ENCODE data around the gene ZNF587. TPM values are rescaled to one million over a fixed set of nuclear protein-coding genes. Genes with fewer than 3 reads are reported as not detected.
A peak's percentile ranks its signal among the peaks of the same experiment; 100 is the strongest.

The ZNF587 gene
- total RNA-seq, 1 experiment from 2014 or later, result 25.9 TPM

DNA sequence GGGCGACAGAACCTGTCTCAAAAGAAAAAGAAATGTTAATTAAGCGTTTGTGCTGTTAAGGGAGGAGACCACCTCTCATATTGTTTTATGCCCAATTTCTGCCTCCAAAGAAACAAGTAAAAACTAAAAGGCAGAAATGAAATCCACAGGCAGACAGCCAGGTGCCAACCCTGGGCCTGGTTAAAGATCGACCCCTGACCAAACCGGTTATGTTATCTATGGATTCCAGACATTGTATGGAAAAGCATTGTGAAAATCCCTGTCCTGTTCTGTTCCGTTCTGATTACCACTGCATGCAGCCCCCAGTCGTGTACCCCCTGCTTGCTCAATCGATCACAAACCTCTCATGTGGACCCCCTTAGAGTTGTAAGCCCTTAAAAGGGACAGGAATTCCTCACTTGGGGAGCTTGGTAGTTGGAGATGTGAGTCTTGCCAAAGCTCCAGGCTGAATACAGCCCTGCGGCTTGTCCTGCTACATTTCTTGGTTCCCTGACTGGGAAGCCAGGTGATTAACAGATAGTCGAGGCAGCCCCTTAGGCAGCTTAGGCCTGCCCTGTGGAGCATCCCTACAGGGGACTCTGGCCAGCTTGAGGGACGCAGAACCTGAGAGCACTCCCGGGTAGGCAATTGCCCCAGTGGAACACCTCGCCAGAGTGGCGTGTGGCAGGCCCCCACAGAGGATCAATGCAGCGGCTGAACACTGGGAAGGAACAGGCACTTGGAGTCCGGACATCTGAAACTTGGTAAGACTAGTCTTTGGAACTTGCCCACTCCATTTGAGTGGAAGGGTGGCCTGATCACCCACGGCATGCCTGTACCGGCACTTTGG, 34.2 kb upstream of the ZNF587 start:
- POLR2A ChIA-PET, result interaction anchor here (0.7 to 1.3 kb wide), 3 partner anchors 12 to 134 kb away, joined by 3 to 5 read pairs (median 3); partner anchors contain the start of genes ZNF551 and ZNF776
- no peak for DNase-seq (ENCODE audit: low read depth, low spot score)
- RAD21 ChIA-PET (ENCODE audit: low non-redundant PET in 1 of 2, low total read pairs in 2 of 2, uncharacterized antibody in 2 of 2, unreplicated experiment in 2 of 2), result no interaction called here
- ATAC-seq, result no peak
- Histone ChIP-seq H3K27ac (ENCODE audit: low read depth, low read length) (no peak overlapping the region), H3K9ac (ENCODE audit: low read length) (no peak overlapping the region), H3K4me3 (replicated peaks in 1 of 2; ENCODE audit: low read depth in 1 of 2, low read length in 2 of 2) (peak overlapping the region; percentile 97; a peak in 3 of 4 replicates), H3K4me2 (ENCODE audit: low read length) (peak overlapping the region; percentile 81), H2AFZ (ENCODE audit: low read depth, low read length, poor library complexity, severe bottlenecking) (no peak overlapping the region), H3K9me2 (ENCODE audit: insufficient read depth) (no peaks in the 10 kb centered on the region), H3K4me1 (ENCODE audit: control insufficient read depth in 1 of 2, insufficient read depth in 2 of 2, low read length in 2 of 2) (peaks cover 0 to 20% of the 10 kb centered on the region in 2 experiments; a peak in 3 of 4 replicates), H4K20me1 (ENCODE audit: insufficient read depth) (no peaks in the 10 kb centered on the region), H3K36me3 (ENCODE audit: control insufficient read depth in 1 of 2, insufficient read depth in 2 of 2, low read length in 2 of 2) (peaks cover 0 to 5% of the 10 kb centered on the region in 2 experiments; a peak in 2 of 4 replicates), H3K27me3 (ENCODE audit: insufficient read depth, low read length) (no peaks in the 10 kb centered on the region), H3K79me2 (ENCODE audit: insufficient read depth, low read length) (peaks cover 38% of the 10 kb centered on the region), H3K9me3 (ENCODE audit: control insufficient read depth in 1 of 2, insufficient read depth in 1 of 2, low read depth in 1 of 2, low read length in 2 of 2) (no peaks in the 10 kb centered on the region)
- intact Hi-C loops (cut with micrococcal nuclease), result loop anchor here (5.0 kb wide), 1 partner anchor 133 kb away; the partner anchor contains the start of gene ZNF551
- TF ChIP-seq ZNF274 (IDR thresholded peaks at IDR 0.05; ENCODE audit: low read depth, low read length), result no peak
- no peak for TF ChIP-seq POLR2AphosphoS5 (IDR thresholded peaks at IDR 0.05; ENCODE audit: low read depth, low read length)
- CTCF ChIA-PET, result interaction anchor here (0.7 kb wide), 1 partner anchor 133 kb away, joined by 3 read pairs; the partner anchor contains the start of gene ZNF551
- BruUV-seq (replicated peaks), result no TSS peak

- intact Hi-C loops (cut with micrococcal nuclease), result loop anchor here (5.0 kb wide), 1 partner anchor 134 kb away; the partner anchor contains the start of gene ZNF551
- H3K9me3 ChIP-seq (ENCODE audit: control insufficient read depth in 1 of 2, insufficient read depth in 1 of 2, low read depth in 1 of 2, low read length in 2 of 2), result no peaks in the 10 kb centered on the region
- ChIA-PET CTCF (no interaction called here), RAD21 (ENCODE audit: low non-redundant PET in 1 of 2, low total read pairs in 2 of 2, uncharacterized antibody in 2 of 2, unreplicated experiment in 2 of 2) (no interaction called here), POLR2A (no interaction called here)
- BruUV-seq (replicated peaks), result no TSS peak
- no peak overlapping the region for H3K27ac ChIP-seq (ENCODE audit: low read depth, low read length)
- no peak for ATAC-seq
- TF ChIP-seq, protein P1, sequence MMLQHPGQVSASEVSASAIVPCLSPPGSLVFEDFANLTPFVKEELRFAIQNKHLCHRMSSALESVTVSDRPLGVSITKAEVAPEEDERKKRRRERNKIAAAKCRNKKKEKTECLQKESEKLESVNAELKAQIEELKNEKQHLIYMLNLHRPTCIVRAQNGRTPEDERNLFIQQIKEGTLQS (IDR thresholded peaks at IDR 0.05), result no peak
- TF ChIP-seq YY1 (IDR thresholded peaks at IDR 0.05; ENCODE audit: extremely low read depth, insufficient replicate concordance, low read depth, low read length) (no peak), EZH2 (IDR thresholded peaks at IDR 0.05) (no peak), RAD21 (IDR thresholded peaks at IDR 0.05; ENCODE audit: low read depth) (no peak)
- H3K9me2 ChIP-seq (ENCODE audit: insufficient read depth), result no peaks in the 10 kb centered on the region
- no peak overlapping the region for H2AFZ ChIP-seq (ENCODE audit: low read depth, low read length, poor library complexity, severe bottlenecking)
- H3K27me3 ChIP-seq (ENCODE audit: insufficient read depth, low read length), result no peaks in the 10 kb centered on the region
- no peak overlapping the region for H3K4me3 ChIP-seq (replicated peaks in 1 of 2; ENCODE audit: low read depth in 1 of 2, low read length in 2 of 2)
- no peak for DNase-seq (ENCODE audit: low read depth, low spot score)
- H3K9ac ChIP-seq (ENCODE audit: low read length), result no peak overlapping the region
- peaks cover 48% of the 10 kb centered on the region for H3K79me2 ChIP-seq (ENCODE audit: insufficient read depth, low read length)
- H4K20me1 ChIP-seq (ENCODE audit: insufficient read depth), result no peaks in the 10 kb centered on the region
- H3K36me3 ChIP-seq (ENCODE audit: control insufficient read depth in 1 of 2, insufficient read depth in 2 of 2, low read length in 2 of 2), result peaks cover 0 to 7% of the 10 kb centered on the region in 2 experiments; a peak in 2 of 4 replicates
- H3K4me2 ChIP-seq (ENCODE audit: low read length), result no peak overlapping the region
- H3K4me1 ChIP-seq (ENCODE audit: control insufficient read depth in 1 of 2, insufficient read depth in 2 of 2, low read length in 2 of 2), result peaks cover 0 to 25% of the 10 kb centered on the region in 2 experiments; a peak in 3 of 4 replicates
Observed at GRCh38 chr19:57816652-57817051, 33.0 kb upstream of the ZNF587 start.

All from HCT116 (cell line).